Tibial nerve (tissue), 3 donors: Measurements from ENCODE around the gene ZNF783.

ENCODE experiments used
- POLR2A ChIP-seq, 2 donors: fragments of 450-650 bp; IDR thresholded peaks; one replicate each; pipeline ENCODE4 v1.6.1; 2017; ENCODE audit warnings: antibody characterized with exemption in 2 of 2, mild to moderate bottlenecking in 2 of 2, moderate library complexity in 2 of 2
- TF ChIP-seq, protein P1 (sequence below), 5 experiments: fragments of 200-600 bp in 3 of 5; fragments of 450-650 bp in 2 of 5; sonication (generic) in 3 of 5; IDR thresholded peaks; one replicate each; pipeline ENCODE4 v1.5.1; 2016 to 2019; ENCODE audit warnings: antibody characterized with exemption in 5 of 5, mild to moderate bottlenecking in 3 of 5, moderate library complexity in 2 of 5

DNA sequence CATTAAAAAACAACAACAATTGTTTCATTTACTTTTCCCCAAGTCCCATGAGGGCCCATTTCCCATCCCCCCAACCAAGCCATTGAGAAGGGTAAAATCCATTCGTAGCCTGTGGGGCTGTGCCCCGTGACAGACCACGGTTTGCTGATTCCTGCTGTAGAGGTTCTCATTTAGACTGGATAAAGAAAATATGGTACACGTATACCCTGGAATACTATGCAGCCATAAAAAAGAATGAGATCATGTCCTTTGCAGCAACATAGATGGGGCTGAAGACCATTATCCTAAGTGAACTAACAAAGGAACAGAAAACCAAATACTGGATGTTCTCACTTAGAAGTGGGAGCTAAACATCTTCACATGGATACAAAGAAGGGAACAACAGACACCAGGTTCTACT lies 44.9 kb downstream of the ZNF783 start:
- TF ChIP-seq, protein P1, sequence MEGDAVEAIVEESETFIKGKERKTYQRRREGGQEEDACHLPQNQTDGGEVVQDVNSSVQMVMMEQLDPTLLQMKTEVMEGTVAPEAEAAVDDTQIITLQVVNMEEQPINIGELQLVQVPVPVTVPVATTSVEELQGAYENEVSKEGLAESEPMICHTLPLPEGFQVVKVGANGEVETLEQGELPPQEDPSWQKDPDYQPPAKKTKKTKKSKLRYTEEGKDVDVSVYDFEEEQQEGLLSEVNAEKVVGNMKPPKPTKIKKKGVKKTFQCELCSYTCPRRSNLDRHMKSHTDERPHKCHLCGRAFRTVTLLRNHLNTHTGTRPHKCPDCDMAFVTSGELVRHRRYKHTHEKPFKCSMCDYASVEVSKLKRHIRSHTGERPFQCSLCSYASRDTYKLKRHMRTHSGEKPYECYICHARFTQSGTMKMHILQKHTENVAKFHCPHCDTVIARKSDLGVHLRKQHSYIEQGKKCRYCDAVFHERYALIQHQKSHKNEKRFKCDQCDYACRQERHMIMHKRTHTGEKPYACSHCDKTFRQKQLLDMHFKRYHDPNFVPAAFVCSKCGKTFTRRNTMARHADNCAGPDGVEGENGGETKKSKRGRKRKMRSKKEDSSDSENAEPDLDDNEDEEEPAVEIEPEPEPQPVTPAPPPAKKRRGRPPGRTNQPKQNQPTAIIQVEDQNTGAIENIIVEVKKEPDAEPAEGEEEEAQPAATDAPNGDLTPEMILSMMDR (IDR thresholded peaks at IDR 0.05) = no peak
- TF ChIP-seq POLR2A (IDR thresholded peaks at IDR 0.05) = no peak
